Heart left ventricle (tissue), 13 donors: ENCODE measurements around the gene TACC2.
"Not testable (repeated sequence)": the region's sequence is repeated elsewhere in the genome, so short reads cannot be mapped to it uniquely, and the experiment has no call there.

Experiments used
- CTCF ChIP-seq, 12 donors: fragments of 200-600 bp; sonication (generic) in 4 of 12; IDR thresholded peaks; one replicate each; pipeline versions ENCODE4 v1.5.0 to v1.8.0; 2018 to 2022; ENCODE audit warnings: antibody characterized with exemption in 12 of 12, mild to moderate bottlenecking in 5 of 12
- POLR2A ChIP-seq, 2 donors: fragments of 450-650 bp; IDR thresholded peaks; one replicate each; pipeline ENCODE4 v1.6.1; 2017; ENCODE audit warnings: antibody characterized with exemption in 2 of 2, mild to moderate bottlenecking in 2 of 2, moderate library complexity in 2 of 2
- donor health status: ischemic (EF 13 %, LVEDD 7.1; RV severe dilation, severe dysfunction).
- donor health status: DM: no; HTN: yes; CAD: no.
- donor health status: DM: no; HTN: no; CAD: no.
- donor health status: ischemic (EF 25% LVEDD 6.9; RV normal size, moderate dysfunction).
- donor health status: ischemic (EF 25% LVEDD 5.7; RV mildly dilated, moderate dysfunction).
- donor health status: ischemic (EF 35%, LVEDD 5.7; RV mildly dilated, moderate dysfunction).
- donor health status: nonischemic (EF 11% LVEDD 7.7; RV severe dilation, severe dysfunction).
- donor health status: DM: yes; HTN: yes; CAD: no.
- donor health status: PGD.
- donor health status: ischemic (EF 29% LVEDD 5.4; RV normal size, mild dysfunction).
- donor health status: nonischemic (EF 23%, LVEDD 6.1; RV moderate dilation, normal function).

- TF ChIP-seq CTCF, POLR2A (IDR thresholded peaks at IDR 0.05): not testable (repeated sequence)
Measured at GRCh38 chr10:122108786-122109185, 119.8 kb downstream of the TACC2 start.
